Activated CD8-positive, alpha-beta T cell treated with anti-CD3 and anti-CD28 coated beads for 36 hours (primary cell): Measurements from ENCODE around the gene CDKAL1. TPM values are rescaled to one million over a fixed set of nuclear protein-coding genes. Genes with fewer than 3 reads are reported as not detected.

ENCODE experiments used
- ATAC-seq: fragments of 200-7000 bp; cut with Tn5 transposase; one replicate; pipeline ENCODE4 v1.10.0; 2021; ENCODE audit warnings: mild to moderate bottlenecking, moderate library complexity
- CTCF ChIA-PET: fragments of 350-600 bp; sonication (Branson Sonifier 250); formaldehyde crosslinking; loops from one replicate; lab custom pipeline; 2021; ENCODE audit warnings: antibody characterized with exemption; lab: Charles Lee
- POLR2A ChIA-PET: fragments of 350-600 bp; sonication (Branson Sonifier 250); formaldehyde crosslinking; loops from one replicate; lab custom pipeline; 2021; ENCODE audit warnings: antibody characterized with exemption; lab: Charles Lee
- DNase-seq: peaks from one replicate; pipeline ENCODE4 v3.0.0-alpha.2; 2020
- H3K27ac Mint-ChIP-seq: one replicate; pipeline ENCODE4 v1.8.0; 2021; ENCODE audit warnings: mild to moderate bottlenecking, mixed read lengths
- H3K27me3 Mint-ChIP-seq: one replicate; pipeline ENCODE4 v1.8.0; 2021; ENCODE audit warnings: mixed read lengths
- H3K36me3 Mint-ChIP-seq: one replicate; pipeline ENCODE4 v1.8.0; 2021; ENCODE audit warnings: low read depth, mixed read lengths
- H3K4me1 Mint-ChIP-seq: one replicate; pipeline ENCODE4 v1.8.0; 2021; ENCODE audit warnings: low read depth, mixed read lengths
- H3K4me3 Mint-ChIP-seq: one replicate; pipeline ENCODE4 v1.8.0; 2021; ENCODE audit warnings: mild to moderate bottlenecking, moderate library complexity, mixed read lengths
- H3K9me3 Mint-ChIP-seq: one replicate; pipeline ENCODE4 v1.8.0; 2021; ENCODE audit warnings: mixed read lengths
- CTCF ChIP-seq: fragments of 200-600 bp; IDR thresholded peaks from one replicate; pipeline ENCODE4 v1.8.0; 2022; ENCODE audit warnings: antibody characterized with exemption, mild to moderate bottlenecking
- intact Hi-C: fragments of 100-400 bp; cut with micrococcal nuclease; formaldehyde crosslinking; loops from one replicate; pipeline ENCODE4 v1.10.0; 2022
- total RNA-seq, 2 experiments: library from RNA; stranded (reverse); gene quantifications; one replicate each; pipeline ENCODE4 v1.2.3, GENCODE V29; 2021

The CDKAL1 gene
- total RNA-seq, 2 experiments from 2014 or later, result 21.6 to 23.6 TPM

GRCh38 chr6:20952699-20953474 is 418.6 kb downstream of the CDKAL1 start:
- POLR2A ChIA-PET, result interaction anchor here (0.5 to 0.8 kb wide), 2 partner anchors 10 to 56 kb away, joined by 3 read pairs; no protein-coding TSS in a partner anchor
- intact Hi-C loops, result no loop called here
- Mint-ChIP-seq H3K36me3 (peaks cover 20% of the 10 kb centered on the region), H3K27ac (no peak overlapping the region), H3K27me3 (no peaks in the 10 kb centered on the region), H3K4me1 (no peaks in the 10 kb centered on the region), H3K4me3 (no peak overlapping the region), H3K9me3 (no peaks in the 10 kb centered on the region)
- TF ChIP-seq CTCF, result no peak
- DNase-seq, result no peak
- CTCF ChIA-PET, result no interaction called here
- no peak for ATAC-seq

GRCh38 chr6:20954315-20954714 is 420.1 kb downstream of the CDKAL1 start:
- no peaks in the 10 kb centered on the region for H3K4me1 Mint-ChIP-seq
- H3K4me3 Mint-ChIP-seq, result no peak overlapping the region
- CTCF ChIA-PET, result no interaction called here
- H3K27ac Mint-ChIP-seq, result no peak overlapping the region
- DNase-seq (no peak), ATAC-seq (no peak)
- peaks cover 24% of the 10 kb centered on the region for H3K36me3 Mint-ChIP-seq
- H3K27me3 Mint-ChIP-seq, result no peaks in the 10 kb centered on the region
- TF ChIP-seq CTCF, result no peak
- H3K9me3 Mint-ChIP-seq, result no peaks in the 10 kb centered on the region
- intact Hi-C loops, result no loop called here
- POLR2A ChIA-PET, result no interaction called here

- TF ChIP-seq CTCF, result no peak
- intact Hi-C loops, result no loop called here
- H3K9me3 Mint-ChIP-seq, result no peaks in the 10 kb centered on the region
- peaks cover 25% of the 10 kb centered on the region for H3K36me3 Mint-ChIP-seq
- no peak overlapping the region for H3K4me3 Mint-ChIP-seq
- ATAC-seq (no peak), DNase-seq (no peak)
- H3K27me3 Mint-ChIP-seq, result no peaks in the 10 kb centered on the region
- no peaks in the 10 kb centered on the region for H3K4me1 Mint-ChIP-seq
- ChIA-PET POLR2A (no interaction called here), CTCF (interaction anchor here (1.4 kb wide), 1 partner anchor 13 kb away, joined by 3 read pairs; no protein-coding TSS in a partner anchor)
- H3K27ac Mint-ChIP-seq, result no peak overlapping the region
Measured at GRCh38 chr6:20955131-20955530, 420.9 kb downstream of the CDKAL1 start.

GRCh38 chr6:20955751-20956150 is 421.5 kb downstream of the CDKAL1 start:
- DNase-seq, result no peak
- Mint-ChIP-seq H3K36me3 (peaks cover 30% of the 10 kb centered on the region), H3K4me1 (no peaks in the 10 kb centered on the region), H3K9me3 (no peaks in the 10 kb centered on the region), H3K27me3 (no peaks in the 10 kb centered on the region), H3K27ac (no peak overlapping the region), H3K4me3 (no peak overlapping the region)
- ATAC-seq, result no peak
- no peak for TF ChIP-seq CTCF
- intact Hi-C loops, result no loop called here
- POLR2A ChIA-PET, result no interaction called here
- CTCF ChIA-PET, result interaction anchor here (1.4 kb wide), 1 partner anchor 12 kb away, joined by 3 read pairs; no protein-coding TSS in a partner anchor

GRCh38 chr6:20960067-20960466 is 425.8 kb downstream of the CDKAL1 start:
- Mint-ChIP-seq H3K27me3 (no peaks in the 10 kb centered on the region), H3K36me3 (peaks cover 50% of the 10 kb centered on the region), H3K9me3 (peaks cover 2% of the 10 kb centered on the region), H3K4me1 (no peaks in the 10 kb centered on the region), H3K27ac (no peak overlapping the region), H3K4me3 (no peak overlapping the region)
- CTCF ChIA-PET, result no interaction called here
- no peak for TF ChIP-seq CTCF
- intact Hi-C loops, result no loop called here
- ATAC-seq (no peak), DNase-seq (no peak)
- POLR2A ChIA-PET, result no interaction called here
